PFSK-1 (cell line): ENCODE data around the gene YIF1B.

Experiments
- POLR2AphosphoS5 ChIP-seq: IDR thresholded peaks from 2 replicates; pipeline ENCODE4 v1.6.1; 2012; ENCODE audit warnings: low read depth, mild to moderate bottlenecking, control low read depth, low read length, moderate library complexity
- TF ChIP-seq, protein P1 (sequence below), 2 experiments: IDR thresholded peaks; 2 replicates each; pipeline versions ENCODE4 v1.6.1 to v1.8.0; 2011 to 2012; ENCODE audit warnings: low read depth in 2 of 2, low read length in 2 of 2, control low read depth in 1 of 2, inconsistent platforms in 1 of 2, mild to moderate bottlenecking in 1 of 2, moderate library complexity in 1 of 2; ENCODE audit not compliant: insufficient read depth in 1 of 2

DNA sequence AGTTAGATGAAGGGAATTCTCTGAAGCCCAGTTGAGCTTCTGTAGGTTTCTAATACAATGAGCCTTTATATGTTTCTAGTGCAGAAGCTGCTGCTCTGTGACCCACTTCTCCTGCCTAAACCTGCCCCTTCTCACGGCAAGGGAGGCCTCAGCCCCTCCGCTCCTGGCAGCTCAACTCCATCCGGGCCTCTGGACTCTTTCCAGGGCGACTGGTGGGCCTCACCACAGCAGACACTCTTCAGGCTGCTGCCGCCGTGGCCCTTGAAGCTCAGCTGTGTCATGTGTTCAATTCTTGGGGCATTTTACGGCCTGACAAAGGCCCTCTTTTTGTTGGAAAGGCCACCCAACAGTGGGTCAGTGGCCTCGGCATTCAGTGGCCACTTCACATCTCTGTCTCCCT is 21.7 kb downstream of the YIF1B start:
- TF ChIP-seq, protein P1, sequence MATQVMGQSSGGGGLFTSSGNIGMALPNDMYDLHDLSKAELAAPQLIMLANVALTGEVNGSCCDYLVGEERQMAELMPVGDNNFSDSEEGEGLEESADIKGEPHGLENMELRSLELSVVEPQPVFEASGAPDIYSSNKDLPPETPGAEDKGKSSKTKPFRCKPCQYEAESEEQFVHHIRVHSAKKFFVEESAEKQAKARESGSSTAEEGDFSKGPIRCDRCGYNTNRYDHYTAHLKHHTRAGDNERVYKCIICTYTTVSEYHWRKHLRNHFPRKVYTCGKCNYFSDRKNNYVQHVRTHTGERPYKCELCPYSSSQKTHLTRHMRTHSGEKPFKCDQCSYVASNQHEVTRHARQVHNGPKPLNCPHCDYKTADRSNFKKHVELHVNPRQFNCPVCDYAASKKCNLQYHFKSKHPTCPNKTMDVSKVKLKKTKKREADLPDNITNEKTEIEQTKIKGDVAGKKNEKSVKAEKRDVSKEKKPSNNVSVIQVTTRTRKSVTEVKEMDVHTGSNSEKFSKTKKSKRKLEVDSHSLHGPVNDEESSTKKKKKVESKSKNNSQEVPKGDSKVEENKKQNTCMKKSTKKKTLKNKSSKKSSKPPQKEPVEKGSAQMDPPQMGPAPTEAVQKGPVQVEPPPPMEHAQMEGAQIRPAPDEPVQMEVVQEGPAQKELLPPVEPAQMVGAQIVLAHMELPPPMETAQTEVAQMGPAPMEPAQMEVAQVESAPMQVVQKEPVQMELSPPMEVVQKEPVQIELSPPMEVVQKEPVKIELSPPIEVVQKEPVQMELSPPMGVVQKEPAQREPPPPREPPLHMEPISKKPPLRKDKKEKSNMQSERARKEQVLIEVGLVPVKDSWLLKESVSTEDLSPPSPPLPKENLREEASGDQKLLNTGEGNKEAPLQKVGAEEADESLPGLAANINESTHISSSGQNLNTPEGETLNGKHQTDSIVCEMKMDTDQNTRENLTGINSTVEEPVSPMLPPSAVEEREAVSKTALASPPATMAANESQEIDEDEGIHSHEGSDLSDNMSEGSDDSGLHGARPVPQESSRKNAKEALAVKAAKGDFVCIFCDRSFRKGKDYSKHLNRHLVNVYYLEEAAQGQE (IDR thresholded peaks at IDR 0.05; ENCODE audit: insufficient read depth in 1 of 2, low read depth in 2 of 2, low read length in 2 of 2): no peak
- no peak for TF ChIP-seq POLR2AphosphoS5
